OCI-LY1 (cell line): Measurements from ENCODE around the gene BNIP5.

Experiments
- H2AFZ ChIP-seq: fragments of 200-600 bp; sonication (generic), shearing (Covaris generic); 2 replicates; pipeline ENCODE4 v1.6.0; 2014; ENCODE audit warnings: antibody characterized with exemption, mild to moderate bottlenecking, low read length
- H3F3A ChIP-seq: fragments of 200-600 bp; sonication (generic), shearing (Covaris generic); 2 replicates; pipeline ENCODE4 v1.6.0; 2014; ENCODE audit warnings: mild to moderate bottlenecking, antibody characterized with exemption, low read length, moderate library complexity; ENCODE audit not compliant: insufficient read depth
- H3K27ac ChIP-seq: fragments of 200-600 bp; sonication (generic); 2 replicates; pipeline ENCODE4 v1.5.1; 2014; ENCODE audit warnings: low read length, mixed run types, mild to moderate bottlenecking, low read depth; ENCODE audit not compliant: poor library complexity, severe bottlenecking
- H3K27me3 ChIP-seq: fragments of 200-600 bp; sonication (generic); 2 replicates; pipeline ENCODE4 v1.6.0; 2014; ENCODE audit warnings: antibody characterized with exemption, mild to moderate bottlenecking, low read length, moderate library complexity; ENCODE audit not compliant: insufficient read depth
- H3K36me3 ChIP-seq: fragments of 200-600 bp; sonication (generic); 2 replicates; pipeline ENCODE4 v1.6.1; 2014; ENCODE audit warnings: mild to moderate bottlenecking, antibody characterized with exemption, low read length, moderate library complexity, mixed read lengths; ENCODE audit not compliant: insufficient read depth
- H3K4me1 ChIP-seq: fragments of 200-600 bp; sonication (generic); 2 replicates; pipeline ENCODE4 v1.5.1; 2014; ENCODE audit warnings: mild to moderate bottlenecking, low read length, moderate library complexity; ENCODE audit not compliant: insufficient read depth, severe bottlenecking
- H3K4me2 ChIP-seq: fragments of 200-600 bp; sonication (generic), shearing (Covaris generic); 2 replicates; pipeline ENCODE4 v1.6.1; 2014; ENCODE audit warnings: low read length
- H3K4me3 ChIP-seq: fragments of 200-600 bp; sonication (generic); 2 replicates; pipeline ENCODE4 v1.5.1; 2014; ENCODE audit warnings: low read length, low read depth, mild to moderate bottlenecking, mixed read lengths; ENCODE audit not compliant: poor library complexity, severe bottlenecking
- H3K79me2 ChIP-seq: fragments of 200-600 bp; shearing (Covaris generic); 2 replicates; pipeline ENCODE4 v1.6.1; 2016; ENCODE audit warnings: mixed run types, low read length, mixed read lengths; ENCODE audit not compliant: insufficient read depth
- H3K9ac ChIP-seq: fragments of 200-600 bp; sonication (generic), shearing (Covaris generic); 2 replicates; pipeline ENCODE4 v1.6.1; 2014; ENCODE audit warnings: mild to moderate bottlenecking, low read length, mixed read lengths
- H3K9me2 ChIP-seq: fragments of 200-600 bp; sonication (generic), shearing (Covaris generic); 2 replicates; pipeline ENCODE4 v1.6.1; 2014; ENCODE audit warnings: low read depth, mild to moderate bottlenecking, low read length, mixed read lengths
- H3K9me3 ChIP-seq: fragments of 200-600 bp; shearing (Covaris generic); 2 replicates; pipeline ENCODE4 v1.6.1; 2014; ENCODE audit warnings: low read length, mixed read lengths
- H4K20me1 ChIP-seq: fragments of 200-600 bp; sonication (generic), shearing (Covaris generic); 2 replicates; pipeline ENCODE4 v1.6.0; 2016; ENCODE audit warnings: mild to moderate bottlenecking, low read length; ENCODE audit not compliant: insufficient read depth
- EZH2 ChIP-seq: fragments of 200-600 bp; sonication (generic), shearing (Covaris generic); IDR thresholded peaks from 2 replicates; pipeline ENCODE4 v1.8.0; 2017; ENCODE audit warnings: borderline replicate concordance, mixed run types, mild to moderate bottlenecking, antibody characterized with exemption, low read length, moderate library complexity, mixed read lengths
- TF ChIP-seq, protein P1 (sequence below): fragments of 200-600 bp; sonication (generic), shearing (Covaris generic); IDR thresholded peaks from 2 replicates; pipeline ENCODE4 v1.5.1; 2017; ENCODE audit warnings: mild to moderate bottlenecking, antibody characterized with exemption, low read length, moderate library complexity, mixed read lengths

Gene BNIP5

DNA sequence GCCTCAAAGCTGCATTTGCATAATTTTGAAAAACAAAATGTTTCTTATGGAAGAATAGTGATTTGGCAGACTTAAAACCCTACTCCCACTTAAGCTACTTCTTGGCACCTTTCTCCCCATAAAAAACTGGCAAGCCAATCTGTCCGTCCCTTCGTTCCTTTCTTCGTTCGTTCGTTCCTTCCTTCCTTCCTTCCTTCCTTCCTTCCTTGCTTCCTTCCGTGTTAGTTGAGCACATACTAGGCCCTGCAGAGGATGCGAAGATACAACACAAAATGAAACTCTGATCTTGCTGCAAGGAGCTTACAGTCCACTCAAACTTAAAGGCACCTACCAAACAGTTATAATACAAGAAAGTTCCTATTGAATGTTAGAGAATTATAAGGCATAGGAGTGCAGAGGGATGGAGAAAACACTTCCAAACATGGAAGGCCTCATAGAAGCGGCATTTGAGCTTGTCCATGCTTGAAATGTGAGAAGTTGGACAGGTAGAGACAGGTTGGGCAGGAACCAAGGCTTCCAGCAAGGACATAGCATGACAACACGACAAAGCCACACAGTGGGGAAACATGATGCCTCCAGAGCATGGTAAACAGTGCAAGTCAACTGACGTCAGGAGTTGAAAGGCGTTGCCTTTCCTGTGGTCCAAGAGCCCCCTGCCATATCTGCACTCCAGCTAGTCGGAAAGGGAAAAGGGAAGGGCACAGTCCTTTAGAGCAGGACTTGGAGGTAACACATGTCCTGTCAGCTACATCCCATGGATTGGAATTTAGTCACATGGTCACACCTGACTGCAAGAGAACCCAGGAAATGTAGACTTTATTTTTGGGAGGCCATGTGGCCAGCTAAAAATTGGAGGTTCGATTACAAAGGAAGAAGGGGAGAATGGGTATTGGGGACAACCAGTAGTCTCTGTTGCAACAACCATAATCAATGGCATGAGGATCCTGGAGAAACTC is 59.8 kb downstream of the BNIP5 start:
- H3K9me3 ChIP-seq, result no peaks in the 10 kb centered on the region
- H3K9me2 ChIP-seq, result no peaks in the 10 kb centered on the region
- no peaks in the 10 kb centered on the region for H3K27me3 ChIP-seq
- H3K4me2 ChIP-seq, result no peak overlapping the region
- no peaks in the 10 kb centered on the region for H4K20me1 ChIP-seq
- no peak overlapping the region for H2AFZ ChIP-seq
- no peak overlapping the region for H3K9ac ChIP-seq
- no peaks in the 10 kb centered on the region for H3F3A ChIP-seq
- no peaks in the 10 kb centered on the region for H3K79me2 ChIP-seq
- H3K36me3 ChIP-seq, result no peaks in the 10 kb centered on the region
- TF ChIP-seq, protein P1, sequence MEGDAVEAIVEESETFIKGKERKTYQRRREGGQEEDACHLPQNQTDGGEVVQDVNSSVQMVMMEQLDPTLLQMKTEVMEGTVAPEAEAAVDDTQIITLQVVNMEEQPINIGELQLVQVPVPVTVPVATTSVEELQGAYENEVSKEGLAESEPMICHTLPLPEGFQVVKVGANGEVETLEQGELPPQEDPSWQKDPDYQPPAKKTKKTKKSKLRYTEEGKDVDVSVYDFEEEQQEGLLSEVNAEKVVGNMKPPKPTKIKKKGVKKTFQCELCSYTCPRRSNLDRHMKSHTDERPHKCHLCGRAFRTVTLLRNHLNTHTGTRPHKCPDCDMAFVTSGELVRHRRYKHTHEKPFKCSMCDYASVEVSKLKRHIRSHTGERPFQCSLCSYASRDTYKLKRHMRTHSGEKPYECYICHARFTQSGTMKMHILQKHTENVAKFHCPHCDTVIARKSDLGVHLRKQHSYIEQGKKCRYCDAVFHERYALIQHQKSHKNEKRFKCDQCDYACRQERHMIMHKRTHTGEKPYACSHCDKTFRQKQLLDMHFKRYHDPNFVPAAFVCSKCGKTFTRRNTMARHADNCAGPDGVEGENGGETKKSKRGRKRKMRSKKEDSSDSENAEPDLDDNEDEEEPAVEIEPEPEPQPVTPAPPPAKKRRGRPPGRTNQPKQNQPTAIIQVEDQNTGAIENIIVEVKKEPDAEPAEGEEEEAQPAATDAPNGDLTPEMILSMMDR, result no peak
- TF ChIP-seq EZH2, result no peak
- H3K4me3 ChIP-seq, result no peak overlapping the region
- H3K4me1 ChIP-seq, result no peaks in the 10 kb centered on the region
- no peak overlapping the region for H3K27ac ChIP-seq

GRCh38 chr6:36273802-36274514 is 62.7 kb downstream of the BNIP5 start:
- Histone ChIP-seq H3K27me3 (no peaks in the 10 kb centered on the region; the same call in 1 of the 2 replicates), H3K4me3 (no peak overlapping the region), H3K79me2 (no peaks in the 10 kb centered on the region), H3K9me2 (no peaks in the 10 kb centered on the region), H2AFZ (no peak overlapping the region), H3K4me2 (no peak overlapping the region), H3K4me1 (no peaks in the 10 kb centered on the region), H3F3A (no peaks in the 10 kb centered on the region), H3K9ac (no peak overlapping the region), H3K36me3 (no peaks in the 10 kb centered on the region), H3K9me3 (no peaks in the 10 kb centered on the region), H4K20me1 (no peaks in the 10 kb centered on the region), H3K27ac (no peak overlapping the region)
- TF ChIP-seq EZH2, result no peak
- TF ChIP-seq, protein P1, result no peak

DNA sequence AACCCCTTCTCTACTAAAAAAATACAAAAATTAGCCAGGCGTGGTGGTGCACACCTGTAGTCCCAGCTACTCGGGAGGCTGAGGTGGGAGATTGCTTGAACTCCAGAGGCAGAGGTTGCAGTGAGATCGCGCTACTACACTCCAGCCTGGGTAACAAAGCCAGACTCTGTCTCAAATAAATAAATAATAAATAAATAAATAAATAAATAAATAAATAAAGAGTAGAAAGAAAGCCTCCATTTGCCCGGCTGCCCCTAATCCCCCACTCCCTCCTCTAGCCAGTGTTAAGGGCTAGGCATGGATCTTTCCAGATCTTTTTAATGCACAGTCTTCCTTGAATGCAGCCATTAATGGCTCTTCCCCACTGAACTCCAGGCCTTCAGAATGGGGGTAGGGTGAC is 63.6 kb downstream of the BNIP5 start:
- Histone ChIP-seq H3K9me3 (no peaks in the 10 kb centered on the region), H3K9me2 (no peaks in the 10 kb centered on the region), H3K27ac (no peak overlapping the region), H3F3A (no peaks in the 10 kb centered on the region), H3K4me1 (no peaks in the 10 kb centered on the region), H3K79me2 (no peaks in the 10 kb centered on the region), H3K4me3 (no peak overlapping the region), H2AFZ (no peak overlapping the region), H3K27me3 (no peaks in the 10 kb centered on the region; the same call in 1 of the 2 replicates), H3K36me3 (no peaks in the 10 kb centered on the region), H4K20me1 (no peaks in the 10 kb centered on the region), H3K9ac (no peak overlapping the region), H3K4me2 (no peak overlapping the region)
- TF ChIP-seq EZH2, result no peak
- TF ChIP-seq, protein P1, result no peak
